Measurements from ENCODE around the gene OR2F2. TPM values are rescaled to one million over a fixed set of nuclear protein-coding genes. Genes with fewer than 3 reads are reported as not detected.

The OR2F2 gene
- total and polyA plus RNA-seq, 2 experiments from 2014 or later: not detected

DNA sequence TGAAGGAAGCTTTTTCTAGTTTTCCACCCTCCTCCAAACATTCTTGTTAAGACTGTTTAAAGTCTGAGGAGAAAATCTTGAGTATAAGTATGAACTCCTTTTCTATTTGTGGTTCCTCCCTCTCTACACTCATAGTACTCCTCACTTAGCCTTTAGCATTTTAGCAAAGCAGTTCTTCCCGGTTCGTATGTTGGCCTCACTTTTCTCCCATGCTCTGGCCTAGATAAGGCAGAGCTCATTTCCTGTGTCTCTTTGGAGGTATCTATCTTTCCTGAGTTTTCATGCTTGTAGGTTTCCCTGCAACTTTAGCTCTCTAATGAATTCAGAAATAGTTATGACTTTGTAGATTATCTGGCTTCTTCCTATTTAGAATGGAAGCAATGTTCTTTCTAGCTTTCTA lies 13.7 kb downstream of the OR2F2 start:
- no peaks in the 10 kb centered on the region for H4K20me1 ChIP-seq (ENCODE audit: insufficient read depth)
- H3K27ac ChIP-seq: no peak overlapping the region
- in situ Hi-C loops (cut with MboI): no loop called here
- peak overlapping the region; percentile 25 for H2AFZ ChIP-seq
- no peak overlapping the region for H3K4me2 ChIP-seq (ENCODE audit: unreplicated experiment)
- no peaks in the 10 kb centered on the region for H3K9me3 ChIP-seq (ENCODE audit: low read depth)
- H3F3A ChIP-seq (ENCODE audit: insufficient read depth): peaks cover 12% of the 10 kb centered on the region; the same call in 1 of the 2 replicates
- WGBS, 2 experiments (ENCODE audit: low coverage in 1 of 2, low lambda C conversion rate in 2 of 2, missing lambda C conversion rate in 2 of 2): 77 to 91% methylated on average over 2 of the region's 2 CpGs
- H3K4me1 ChIP-seq (ENCODE audit: insufficient read depth): peaks cover 9% of the 10 kb centered on the region
- H3K4me3 ChIP-seq: no peak overlapping the region
- H3K9me2 ChIP-seq (ENCODE audit: insufficient read depth): no peaks in the 10 kb centered on the region
- H3K27me3 ChIP-seq (replicated peaks; ENCODE audit: insufficient read depth): no peaks in the 10 kb centered on the region
- no peaks in the 10 kb centered on the region for H3K79me2 ChIP-seq (ENCODE audit: insufficient read depth)
- H3K9ac ChIP-seq: no peak overlapping the region
- no peak for DNase-seq
- no peaks in the 10 kb centered on the region for H3K36me3 ChIP-seq (ENCODE audit: low read depth)
- TF ChIP-seq EZH2phosphoT487 (IDR thresholded peaks at IDR 0.05; ENCODE audit: insufficient read depth, low read depth) (no peak), EZH2 (IDR thresholded peaks at IDR 0.05; ENCODE audit: insufficient read depth, poor library complexity, severe bottlenecking) (no peak)

DNA sequence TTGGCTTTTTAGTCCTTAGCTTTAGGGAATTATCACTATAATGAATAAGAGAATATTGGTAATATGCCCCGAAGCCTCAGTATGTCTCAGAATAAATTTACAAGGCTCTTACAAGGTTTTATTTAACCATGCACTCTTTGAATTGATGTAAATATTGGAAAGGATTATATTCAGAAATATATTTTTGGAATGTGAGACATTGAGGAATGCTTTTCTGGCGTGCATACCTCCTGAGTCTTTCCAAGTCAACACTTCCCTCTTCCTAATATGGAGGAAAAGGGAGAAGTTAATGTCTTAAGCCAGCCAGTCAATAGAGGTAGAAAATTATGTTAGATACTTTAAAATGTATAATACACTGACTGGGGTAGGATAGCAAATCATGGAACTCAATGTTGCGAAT lies 18.4 kb downstream of the OR2F2 start:
- peaks cover 21% of the 10 kb centered on the region for H3K4me1 ChIP-seq (ENCODE audit: insufficient read depth)
- no peaks in the 10 kb centered on the region for H3K27me3 ChIP-seq (replicated peaks; ENCODE audit: insufficient read depth)
- H3K79me2 ChIP-seq (ENCODE audit: insufficient read depth): no peaks in the 10 kb centered on the region
- no peak overlapping the region for H3K9ac ChIP-seq
- H3K27ac ChIP-seq: 0 out of 2 replicates have a peak overlapping the region, but pooled peaks have one; percentile 29
- H2AFZ ChIP-seq: peak overlapping the region; percentile 43
- WGBS, 2 experiments (ENCODE audit: low coverage in 1 of 2, low lambda C conversion rate in 2 of 2, missing lambda C conversion rate in 2 of 2): 35% methylated on average over 3 of the region's 3 CpGs
- H4K20me1 ChIP-seq (ENCODE audit: insufficient read depth): no peaks in the 10 kb centered on the region
- peak overlapping the region; percentile 33 for H3K4me2 ChIP-seq (ENCODE audit: unreplicated experiment)
- DNase-seq: peak; percentile 12
- H3K4me3 ChIP-seq: no peak overlapping the region
- H3K9me2 ChIP-seq (ENCODE audit: insufficient read depth): no peaks in the 10 kb centered on the region
- in situ Hi-C loops (cut with MboI): no loop called here
- TF ChIP-seq EZH2phosphoT487 (IDR thresholded peaks at IDR 0.05; ENCODE audit: insufficient read depth, low read depth) (no peak), EZH2 (IDR thresholded peaks at IDR 0.05; ENCODE audit: insufficient read depth, poor library complexity, severe bottlenecking) (no peak)
- peaks cover 15% of the 10 kb centered on the region; the same call in 1 of the 2 replicates for H3F3A ChIP-seq (ENCODE audit: insufficient read depth)
- H3K36me3 ChIP-seq (ENCODE audit: low read depth): no peaks in the 10 kb centered on the region
- H3K9me3 ChIP-seq (ENCODE audit: low read depth): no peaks in the 10 kb centered on the region

DNA sequence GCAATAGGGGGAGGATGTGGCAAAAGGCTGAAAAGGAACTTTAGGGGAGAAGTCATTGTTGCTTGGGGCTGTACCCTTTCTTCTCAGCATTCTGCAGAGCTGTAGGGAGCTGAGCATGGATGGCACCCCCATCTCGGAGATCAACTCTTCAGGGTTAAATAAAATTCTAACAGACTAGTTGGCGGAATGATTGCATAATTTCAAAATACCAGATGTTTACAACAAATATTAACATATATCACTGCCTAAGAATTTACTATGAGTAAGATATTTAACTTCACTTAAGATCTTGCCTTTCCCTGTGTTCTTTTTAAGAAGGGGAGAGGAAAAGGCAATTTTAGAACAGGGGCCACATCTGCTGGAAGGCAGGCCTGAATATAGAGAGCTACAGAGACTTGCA lies 19.1 kb downstream of the OR2F2 start:
- H3K9ac ChIP-seq: no peak overlapping the region
- no peaks in the 10 kb centered on the region for H3K79me2 ChIP-seq (ENCODE audit: insufficient read depth)
- no peaks in the 10 kb centered on the region for H3K36me3 ChIP-seq (ENCODE audit: low read depth)
- DNase-seq: peak; percentile 46
- in situ Hi-C loops (cut with MboI): no loop called here
- peaks cover 13% of the 10 kb centered on the region; the same call in 1 of the 2 replicates for H3F3A ChIP-seq (ENCODE audit: insufficient read depth)
- peak overlapping the region; percentile 43 for H2AFZ ChIP-seq
- H3K27ac ChIP-seq: peak overlapping the region; percentile 29; the same call in 1 of the 2 replicates
- H3K9me3 ChIP-seq (ENCODE audit: low read depth): no peaks in the 10 kb centered on the region
- TF ChIP-seq EZH2phosphoT487 (IDR thresholded peaks at IDR 0.05; ENCODE audit: insufficient read depth, low read depth): no peak
- no peak for TF ChIP-seq EZH2 (IDR thresholded peaks at IDR 0.05; ENCODE audit: insufficient read depth, poor library complexity, severe bottlenecking)
- 14 to 32% methylated on average over 2 of the region's 2 CpGs for WGBS, 2 experiments (ENCODE audit: low coverage in 1 of 2, low lambda C conversion rate in 2 of 2, missing lambda C conversion rate in 2 of 2)
- H3K4me3 ChIP-seq: no peak overlapping the region
- peaks cover 21% of the 10 kb centered on the region for H3K4me1 ChIP-seq (ENCODE audit: insufficient read depth)
- no peaks in the 10 kb centered on the region for H3K27me3 ChIP-seq (replicated peaks; ENCODE audit: insufficient read depth)
- no peaks in the 10 kb centered on the region for H4K20me1 ChIP-seq (ENCODE audit: insufficient read depth)
- H3K4me2 ChIP-seq (ENCODE audit: unreplicated experiment): peak overlapping the region; percentile 56
- no peaks in the 10 kb centered on the region for H3K9me2 ChIP-seq (ENCODE audit: insufficient read depth)

DNA sequence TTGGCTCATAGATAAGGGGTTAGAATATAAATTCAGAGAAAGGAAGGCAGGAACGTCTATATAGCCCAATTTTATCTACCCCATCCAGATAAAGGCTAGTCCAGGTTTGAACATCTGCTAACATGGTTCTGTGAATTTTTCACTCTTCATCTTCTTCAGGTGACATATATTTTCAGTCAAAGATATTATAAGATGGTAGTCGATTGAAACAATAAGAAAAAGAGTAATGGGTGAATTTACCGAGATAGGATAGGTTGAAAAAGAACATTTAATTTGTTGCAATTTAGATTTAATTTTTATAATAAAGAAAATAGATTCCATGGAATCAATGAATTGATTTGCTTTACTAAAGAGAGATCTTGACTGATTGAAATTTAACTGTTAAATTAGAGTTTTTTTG lies 19.5 kb downstream of the OR2F2 start, which contains the start of gene OR2F1:
OR2F1 (plus strand) TSS at position 301 of the 400 bp plus-strand sequence. CDS start 5,127 bp downstream, outside the sequence.
- TF ChIP-seq EZH2phosphoT487 (IDR thresholded peaks at IDR 0.05; ENCODE audit: insufficient read depth, low read depth) (no peak), EZH2 (IDR thresholded peaks at IDR 0.05; ENCODE audit: insufficient read depth, poor library complexity, severe bottlenecking) (no peak)
- DNase-seq: no peak
- Histone ChIP-seq H2AFZ (peak within 1 kb of the TSS; percentile 43), H3K27ac (peak within 1 kb of the TSS; percentile 29; the same call in 1 of the 2 replicates), H3K9me3 (ENCODE audit: low read depth) (no peaks in the 10 kb centered on the region), H3F3A (ENCODE audit: insufficient read depth) (peaks cover 9% of the 10 kb centered on the region; the same call in 1 of the 2 replicates), H3K4me2 (ENCODE audit: unreplicated experiment) (peak within 1 kb of the TSS; percentile 56), H3K4me3 (no peak within 1 kb of the TSS), H4K20me1 (ENCODE audit: insufficient read depth) (no peaks in the 10 kb centered on the region), H3K36me3 (ENCODE audit: low read depth) (no peaks in the 10 kb centered on the region), H3K4me1 (ENCODE audit: insufficient read depth) (peaks cover 21% of the 10 kb centered on the region), H3K9ac (no peak within 1 kb of the TSS), H3K9me2 (ENCODE audit: insufficient read depth) (no peaks in the 10 kb centered on the region), H3K27me3 (replicated peaks; ENCODE audit: insufficient read depth) (no peaks in the 10 kb centered on the region), H3K79me2 (ENCODE audit: insufficient read depth) (no peaks in the 10 kb centered on the region)
- in situ Hi-C loops (cut with MboI): no loop called here
- 55 to 56% methylated on average over 3 of the region's 3 CpGs for WGBS, 2 experiments (ENCODE audit: low coverage in 1 of 2, low lambda C conversion rate in 2 of 2, missing lambda C conversion rate in 2 of 2)
